Stimulated activated CD4-positive, alpha-beta T cell treated with anti-CD3 and anti-CD28 coated beads, TNF-alpha, amount 100 ng/mL, for 48 hours (primary cell): ENCODE results near the gene ERMP1.
"Not testable (repeated sequence)": the region's sequence is repeated elsewhere in the genome, so short reads cannot be mapped to it uniquely, and the experiment has no call there.

Experiments
- DNase-seq, 3 donors: peaks; one replicate each; pipeline ENCODE4 v3.0.0-alpha.2; 2020; ENCODE audit warnings: low read depth in 3 of 3

Gene ERMP1

GRCh38 chr9:5779705-5780218 is 53.2 kb downstream of the ERMP1 start:
- not testable (repeated sequence) for DNase-seq

GRCh38 chr9:5778805-5779204 is 54.1 kb downstream of the ERMP1 start:
- no peak for DNase-seq

- no peak for DNase-seq
These were observed 59.5 kb downstream of the ERMP1 start for GRCh38 chr9:5773324-5773999.

DNA sequence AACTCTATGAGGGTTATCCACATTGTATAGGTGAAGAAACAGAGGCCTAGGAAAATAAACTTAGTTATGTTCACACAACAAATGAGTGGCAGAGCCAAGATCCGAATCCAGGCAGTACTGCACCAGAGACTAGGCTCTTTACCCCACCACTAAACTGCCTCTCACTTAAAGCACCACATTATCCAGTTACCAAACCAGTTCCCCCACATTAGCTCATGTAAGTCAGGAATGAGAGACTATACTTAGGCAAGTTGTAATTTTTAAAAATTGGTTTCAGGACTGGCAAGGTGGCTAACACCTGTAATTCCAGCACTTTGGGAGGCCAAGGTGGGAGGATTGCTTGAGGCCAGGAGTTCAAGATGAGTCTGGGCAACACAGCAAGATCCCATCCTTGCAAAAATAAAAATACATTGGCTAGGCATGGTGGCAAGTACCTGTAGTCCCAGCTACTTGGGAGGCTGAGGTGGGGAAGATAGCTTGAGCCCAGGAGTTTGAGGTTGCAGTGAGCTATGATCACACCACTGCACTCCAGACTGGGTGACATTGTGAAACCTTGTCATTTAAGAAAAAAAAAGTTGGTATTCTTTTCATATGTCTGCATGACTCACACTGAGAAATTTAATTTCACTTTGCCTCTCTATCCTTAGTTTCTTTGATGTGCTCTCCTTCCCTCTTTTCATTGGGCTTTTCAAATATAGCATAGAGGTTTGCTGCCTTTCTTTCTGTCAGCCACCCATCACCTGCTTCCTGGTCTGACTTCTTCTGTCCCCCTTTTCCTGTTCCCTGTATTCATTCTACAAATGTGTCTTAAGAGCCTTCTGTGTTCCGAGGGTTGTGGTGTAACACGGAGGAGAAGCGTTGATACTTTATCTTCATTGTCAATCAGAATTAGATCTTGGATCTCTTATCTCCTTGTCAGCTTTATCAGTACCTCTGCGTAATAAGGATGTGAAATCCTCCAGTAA is 64.7 kb downstream of the ERMP1 start:
- DNase-seq = no peak

DNA sequence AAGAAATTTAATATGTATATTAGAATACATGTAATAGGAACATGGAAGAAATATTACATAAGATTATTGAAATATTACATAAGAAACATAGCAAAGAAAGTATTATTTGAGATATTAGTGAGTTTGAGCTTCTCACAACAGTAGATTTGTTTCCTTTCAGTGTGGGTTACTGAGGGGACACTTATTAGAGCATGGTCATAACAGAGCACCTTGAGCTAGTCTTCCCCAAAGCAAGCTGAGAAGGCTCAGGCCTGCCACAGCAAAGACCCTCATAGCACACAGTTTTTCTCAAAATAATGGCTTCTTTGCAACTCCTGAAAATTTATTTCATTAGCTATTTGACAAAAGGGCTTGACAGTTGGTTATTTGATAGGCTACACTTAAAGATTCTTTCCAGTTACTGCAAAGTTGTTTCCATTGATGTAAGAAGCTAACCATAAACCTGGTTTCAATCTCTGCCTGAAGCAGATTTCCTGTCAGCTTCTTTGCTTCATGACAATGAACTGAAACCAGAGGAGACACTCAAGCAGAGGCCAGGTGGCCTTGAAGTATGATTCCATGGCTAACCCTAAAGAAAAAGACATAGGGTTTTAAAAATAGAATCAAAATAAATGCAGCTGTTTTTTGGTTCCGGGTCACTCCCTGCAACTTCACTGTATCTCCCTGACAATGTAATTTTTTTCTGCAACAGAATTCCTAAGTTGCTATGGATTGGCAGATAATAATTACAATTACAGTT is 68.6 kb downstream of the ERMP1 start:
- DNase-seq = no peak

DNA sequence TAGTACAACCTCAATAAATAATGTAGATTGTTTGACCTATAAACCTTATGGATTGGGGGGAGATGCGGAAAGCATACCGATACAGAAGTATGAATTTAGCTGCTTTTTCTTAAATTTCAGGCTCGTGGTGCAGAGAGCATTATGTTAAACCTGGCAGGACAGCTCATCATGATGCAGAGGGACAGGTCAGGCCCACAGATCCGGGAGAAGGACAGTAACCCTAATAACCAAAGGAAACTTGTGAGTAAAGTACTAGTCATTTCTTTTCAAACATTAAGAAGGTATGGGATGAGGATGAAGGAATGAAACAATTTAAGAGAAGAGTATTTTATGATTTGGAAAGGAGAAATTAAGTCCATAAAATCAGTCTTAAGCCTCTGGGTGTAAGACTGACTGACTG is 70.5 kb downstream of the ERMP1 start:
- DNase-seq = no peak

GRCh38 chr9:5760338-5760737 is 72.6 kb downstream of the ERMP1 start:
- no peak for DNase-seq

- no peak for DNase-seq
These were observed 76.3 kb downstream of the ERMP1 start for GRCh38 chr9:5756633-5757032.

DNA sequence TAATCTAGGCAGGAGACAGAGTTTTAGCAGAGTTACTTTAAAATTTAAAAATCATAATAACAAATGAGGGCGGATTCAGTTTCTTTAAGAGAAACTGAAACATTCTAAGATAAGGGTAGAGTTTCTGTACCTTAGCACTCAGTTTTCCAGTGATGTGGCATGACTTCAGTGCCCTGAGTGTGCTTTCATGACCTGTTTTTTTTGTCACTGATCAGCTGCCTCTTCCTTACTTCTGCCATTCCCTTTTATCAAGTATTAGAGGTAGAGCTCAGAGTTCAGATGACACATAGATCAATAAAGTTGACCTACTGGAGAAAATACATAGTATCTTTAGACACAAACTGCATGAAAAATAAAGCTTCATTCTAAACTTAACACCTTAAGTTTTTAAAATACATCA is 82.3 kb downstream of the ERMP1 start:
- no peak for DNase-seq

GRCh38 chr9:5749306-5749705 is 83.6 kb downstream of the ERMP1 start:
- no peak for DNase-seq

GRCh38 chr9:5748438-5748837 is 84.5 kb downstream of the ERMP1 start:
- DNase-seq = no peak

DNA sequence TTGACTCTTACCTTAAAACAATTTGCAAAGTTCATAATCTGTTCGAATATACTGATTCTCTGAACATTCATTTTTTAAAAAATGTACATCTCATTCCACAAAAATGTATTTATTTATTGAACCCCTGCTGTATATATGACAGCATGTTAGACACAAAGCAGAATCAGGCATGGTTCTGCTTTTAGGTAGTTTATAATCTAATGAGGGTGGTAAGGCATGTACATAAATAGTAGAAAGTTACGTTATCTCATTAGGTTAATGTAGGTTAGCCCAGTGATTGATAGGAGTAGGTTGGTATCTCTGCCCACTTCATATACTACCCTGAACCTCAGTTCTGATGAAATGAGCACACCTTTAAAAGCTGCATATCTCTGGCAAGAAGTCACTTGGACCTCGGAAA is 89.8 kb downstream of the ERMP1 start:
- DNase-seq = no peak

DNA sequence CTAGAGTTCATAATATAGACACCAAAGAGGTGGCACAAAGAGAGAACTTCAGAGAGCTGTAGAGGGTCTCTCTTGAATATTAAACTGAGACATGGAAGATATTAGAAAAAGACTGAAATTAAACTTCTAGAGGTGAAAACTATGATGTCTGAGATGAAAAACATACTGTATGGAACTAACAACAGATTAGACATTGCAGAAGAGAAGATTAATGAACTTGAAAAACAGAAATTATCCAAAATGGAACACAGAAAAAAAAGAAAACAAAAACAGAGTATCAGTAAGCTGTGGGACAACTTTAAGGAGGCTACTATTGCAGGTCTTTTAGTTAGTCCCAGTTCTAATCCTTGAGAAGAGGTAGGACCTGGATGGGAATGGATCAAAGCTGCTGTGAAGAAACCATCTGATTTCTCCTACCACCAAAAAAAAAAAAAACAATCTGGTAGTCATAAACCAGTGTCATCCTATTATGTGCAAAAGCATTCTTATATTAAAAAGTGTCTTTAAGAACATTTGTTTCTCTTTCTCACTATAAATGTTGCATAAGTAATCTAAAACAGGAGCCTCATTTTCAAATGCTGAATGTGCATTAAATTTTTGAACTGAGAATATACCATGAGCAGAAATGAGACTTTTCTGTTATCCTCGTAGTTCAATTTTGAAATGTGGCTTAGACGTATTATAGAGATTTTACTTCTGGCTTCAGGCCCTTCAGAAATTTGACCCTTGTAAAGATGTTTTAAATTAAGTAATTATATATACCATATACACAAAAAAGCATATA is 96.2 kb downstream of the ERMP1 start:
- DNase-seq = no peak

DNA sequence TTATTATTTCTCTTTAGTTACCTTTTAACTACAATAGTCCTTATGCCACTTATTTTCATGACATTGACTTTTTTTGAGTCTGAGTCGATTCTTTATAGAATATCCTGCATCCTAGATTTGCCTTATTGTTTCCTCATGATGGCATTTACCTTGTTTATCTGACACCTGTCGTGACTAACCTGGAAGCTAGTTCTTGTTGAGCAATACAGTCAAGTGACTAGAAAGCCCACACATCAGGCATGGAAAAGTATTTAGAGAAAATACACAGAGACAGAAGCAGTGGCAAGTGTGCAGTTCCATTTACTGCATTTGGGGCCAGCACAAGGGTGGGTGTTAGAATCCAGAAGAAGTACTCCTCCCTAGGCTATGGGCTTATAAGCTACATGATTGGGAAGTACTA is 97.8 kb downstream of the ERMP1 start:
- DNase-seq = no peak
